ENCODE measurements around the gene CERS4.
"Not testable (repeated sequence)": the region's sequence is repeated elsewhere in the genome, so short reads cannot be mapped to it uniquely, and the experiment has no call there.

CERS4 gene
- long read RNA-seq, donor 1, transcript CERS4-201 (12 exons, 1,797 nt): major isoform, 9 of 27 reads
- long read RNA-seq, donor 1, partial matches to known transcripts: 14 of 27 reads
- long read RNA-seq, donor 1, other reads (novel, unspliced or antisense): 0 of 27 reads
- long read RNA-seq, donor 2, partial matches to known transcripts: 0 of 4 reads
- long read RNA-seq, donor 2, other reads (novel, unspliced or antisense): 0 of 4 reads
- long read RNA-seq, donor 3, partial matches to known transcripts: 0 of 1 reads
- long read RNA-seq, donor 3, other reads (novel, unspliced or antisense): 0 of 1 reads
- long read RNA-seq, donor 4, partial matches to known transcripts: 0 of 3 reads
- long read RNA-seq, donor 4, other reads (novel, unspliced or antisense): 0 of 3 reads
- long read RNA-seq, donor 5, partial matches to known transcripts: 0 of 4 reads
- long read RNA-seq, donor 5, other reads (novel, unspliced or antisense): 0 of 4 reads
- long read RNA-seq, donor 6, partial matches to known transcripts: 0 of 2 reads
- long read RNA-seq, donor 6, other reads (novel, unspliced or antisense): 0 of 2 reads
- long read RNA-seq, donor 7: 0 reads
- long read RNA-seq, donor 8, partial matches to known transcripts: 0 of 4 reads
- long read RNA-seq, donor 8, other reads (novel, unspliced or antisense): 0 of 4 reads

GRCh38 chr19:8208922-8209461, at the start of gene CERS4:
Gene CERS4, plus strand, starts transcription at chr19:8209370. Its CDS starts 41,707 bp downstream, at chr19:8251077.
- DNase-seq: no peak

DNA sequence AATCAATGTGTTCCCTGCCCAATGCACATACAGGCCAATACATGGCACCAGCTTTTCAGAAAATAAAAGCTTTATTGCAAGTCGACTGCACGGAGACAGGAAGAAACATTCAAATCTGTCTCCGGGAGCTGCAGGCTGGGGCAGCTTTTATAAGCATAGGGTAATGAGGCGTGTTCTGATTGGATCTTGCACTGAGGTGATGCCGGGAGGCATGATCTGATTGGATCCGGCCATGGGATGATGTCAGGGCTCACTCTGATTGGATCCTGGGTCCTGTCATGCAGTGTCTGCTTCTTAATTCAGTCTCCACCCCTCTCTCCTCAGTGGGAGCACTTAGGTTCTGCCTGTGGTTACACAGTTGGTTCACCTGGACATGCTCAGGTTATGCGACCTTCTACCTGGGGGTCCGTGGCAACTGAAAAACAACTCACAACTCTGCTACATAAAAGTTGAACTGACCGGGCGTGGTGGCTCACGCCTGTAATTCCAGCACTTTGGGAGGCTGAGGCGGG, 48.0 kb upstream of the CERS4 start:
- no peak for DNase-seq

GRCh38 chr19:8163759-8164158, 45.4 kb upstream of the CERS4 start:
- no peak for DNase-seq

GRCh38 chr19:8167985-8168384, 41.2 kb upstream of the CERS4 start:
- DNase-seq: no peak

GRCh38 chr19:8168537-8168936, 40.6 kb upstream of the CERS4 start:
- DNase-seq: no peak

DNA sequence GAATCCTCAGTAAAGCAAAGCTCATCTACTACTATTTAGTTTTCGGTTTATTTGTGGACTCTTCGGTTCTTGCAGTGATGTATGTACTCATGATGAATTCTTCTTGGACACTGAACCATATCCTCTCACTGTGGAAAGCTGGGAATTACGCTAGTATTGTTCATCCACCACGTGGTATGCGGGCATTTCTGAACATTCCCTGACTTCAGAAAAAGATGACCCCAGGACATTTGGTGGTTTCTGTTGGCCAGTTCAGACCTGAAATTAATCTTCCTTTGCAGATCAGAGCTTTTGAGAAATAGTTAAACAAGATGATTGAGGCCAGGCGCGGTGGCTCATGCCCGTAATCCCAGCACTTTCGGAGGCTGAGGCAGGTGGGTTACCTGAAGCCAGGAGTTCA, 34.5 kb upstream of the CERS4 start:
- no peak for DNase-seq

DNA sequence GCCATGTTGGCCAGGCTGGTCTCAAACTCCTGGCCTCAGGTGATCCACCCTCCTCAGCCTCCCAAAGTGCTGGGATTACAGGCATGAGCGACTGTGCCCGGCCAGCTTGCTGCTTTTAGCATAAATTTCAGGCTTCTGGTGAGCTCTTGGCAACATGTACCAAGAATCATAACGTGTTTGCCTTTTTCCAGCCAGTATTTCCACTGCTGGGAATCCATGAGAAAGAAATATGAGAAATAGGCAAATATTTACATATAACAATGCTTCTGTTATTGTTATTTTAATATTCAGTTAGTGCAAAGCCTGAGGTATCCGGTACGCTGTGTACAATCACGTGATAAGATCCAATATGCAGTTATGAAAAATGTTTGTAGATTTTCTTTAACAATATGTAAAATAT, 29.2 kb upstream of the CERS4 start:
- no peak for DNase-seq

GRCh38 chr19:8184274-8184673, 24.9 kb upstream of the CERS4 start:
- no peak for DNase-seq

DNA sequence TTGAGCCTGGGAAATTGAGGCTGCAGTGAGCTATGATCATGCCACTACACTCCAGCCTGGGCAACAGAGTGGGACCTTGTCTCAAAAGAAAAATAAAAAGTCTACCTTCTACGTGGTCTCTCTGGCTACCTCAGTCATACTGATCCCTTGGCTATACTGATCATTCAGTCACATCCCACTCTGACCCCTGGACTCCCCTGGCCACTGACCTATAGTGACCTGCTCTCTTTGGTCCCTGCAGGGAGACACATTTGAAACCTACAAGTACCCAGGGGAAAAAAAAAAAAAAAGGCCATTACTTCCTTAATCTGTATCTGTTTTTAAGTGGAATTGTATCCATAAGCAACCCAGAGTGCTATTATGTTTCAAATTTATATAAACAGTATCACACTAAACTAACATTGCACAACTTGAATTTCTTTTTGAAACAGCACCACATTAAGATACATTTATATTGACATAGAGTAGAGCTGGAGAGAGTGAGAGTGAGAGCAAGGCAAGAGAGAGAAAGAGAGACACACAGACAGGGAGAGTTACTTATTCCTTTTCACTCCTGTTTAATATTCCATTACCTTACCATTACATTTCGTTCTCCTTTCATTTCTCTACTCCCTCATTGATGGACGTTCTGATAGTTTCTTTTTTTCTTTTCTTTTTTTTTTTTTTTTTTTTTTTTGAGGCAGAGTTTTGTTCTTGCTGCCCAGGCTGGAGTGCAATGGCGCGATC, 23.7 kb upstream of the CERS4 start:
- no peak for DNase-seq

- no peak for DNase-seq
Measured at GRCh38 chr19:8192221-8192820, 16.8 kb upstream of the CERS4 start.

DNA sequence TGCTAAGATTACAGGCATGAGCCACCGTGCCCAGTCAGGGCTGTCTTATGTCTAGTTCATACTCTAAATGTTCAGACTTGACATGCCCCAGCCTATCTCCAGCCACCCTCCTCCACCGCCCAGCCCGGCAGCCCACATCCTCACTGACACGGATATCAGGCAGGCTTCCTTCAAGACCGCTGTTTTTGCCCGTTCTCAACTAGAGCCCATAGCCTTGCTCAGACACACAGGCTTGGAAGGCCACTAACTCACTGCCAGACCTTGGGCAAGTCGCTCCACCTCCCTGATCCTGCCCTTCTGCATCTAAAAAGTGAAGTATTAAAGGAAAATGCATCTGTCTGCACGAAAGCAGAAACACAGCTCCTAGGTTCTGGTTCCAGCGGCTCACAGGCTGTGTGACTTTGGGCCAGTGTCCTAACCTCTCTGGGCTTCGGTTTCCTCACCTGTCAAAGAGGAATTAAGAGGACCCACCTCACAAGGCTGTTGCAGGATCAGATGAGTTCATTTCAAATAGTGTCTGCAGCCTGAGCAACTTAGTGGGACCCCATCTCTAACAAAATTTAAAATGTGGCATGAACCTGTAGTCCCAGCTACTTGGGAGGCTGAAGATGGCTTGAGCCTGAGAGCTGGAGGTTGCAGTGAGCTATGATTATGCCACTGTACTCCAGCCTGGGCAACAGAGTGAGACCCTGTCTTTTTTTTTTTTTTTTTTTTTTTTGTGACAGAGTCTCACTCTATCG, 14.5 kb upstream of the CERS4 start:
- no peak for DNase-seq

- no peak for DNase-seq
Measured at GRCh38 chr19:8196271-8196927, 12.8 kb upstream of the CERS4 start.

DNA sequence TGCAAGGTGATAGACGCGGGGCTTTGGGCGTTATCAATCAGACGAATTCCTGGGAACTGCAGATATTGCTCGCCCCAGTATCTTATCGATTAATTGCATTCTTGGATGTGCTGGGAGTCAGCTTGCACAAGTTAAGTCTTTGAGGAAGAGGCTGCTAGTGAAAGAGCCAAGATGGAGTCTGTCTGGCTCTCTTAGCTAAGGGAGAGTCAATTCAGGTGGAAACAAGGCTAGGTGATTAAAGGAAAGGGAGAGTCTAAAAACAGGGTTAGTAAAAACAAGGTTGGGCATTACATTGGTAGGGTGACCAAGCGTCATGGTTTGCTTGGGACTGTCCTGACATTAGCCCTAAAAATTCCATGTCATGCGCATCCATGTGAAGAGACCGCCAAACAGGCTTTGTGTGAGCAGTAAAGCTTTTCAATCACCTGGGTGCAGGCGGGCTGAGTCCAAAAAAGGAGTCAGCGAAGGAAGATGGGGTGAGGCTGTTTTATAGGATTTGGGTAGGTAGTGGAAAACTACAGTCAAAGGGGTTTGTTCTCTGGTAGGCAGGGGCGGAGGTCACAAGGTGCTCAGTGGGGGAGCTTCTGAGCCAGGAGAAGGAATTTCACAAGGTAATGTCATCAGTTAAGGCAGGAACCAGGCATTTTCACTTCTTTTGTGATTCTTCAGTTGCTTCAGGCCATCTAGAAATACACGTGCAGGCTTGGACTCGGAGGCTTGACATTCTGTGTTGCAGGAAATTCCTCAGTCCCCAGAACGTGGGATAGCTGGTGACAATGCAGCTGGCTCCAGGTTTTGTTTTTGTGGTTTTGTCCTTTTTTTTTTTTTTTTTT, 5.7 kb upstream of the CERS4 start:
- not testable (repeated sequence) for DNase-seq

GRCh38 chr19:8204961-8205360, 4.2 kb upstream of the CERS4 start:
- DNase-seq: no peak

- DNase-seq: no peak
Measured at GRCh38 chr19:8206147-8207087, 2.8 kb upstream of the CERS4 start.

- DNase-seq: not testable (repeated sequence)
Measured at GRCh38 chr19:8207326-8207725, 1.8 kb upstream of the CERS4 start.

DNA sequence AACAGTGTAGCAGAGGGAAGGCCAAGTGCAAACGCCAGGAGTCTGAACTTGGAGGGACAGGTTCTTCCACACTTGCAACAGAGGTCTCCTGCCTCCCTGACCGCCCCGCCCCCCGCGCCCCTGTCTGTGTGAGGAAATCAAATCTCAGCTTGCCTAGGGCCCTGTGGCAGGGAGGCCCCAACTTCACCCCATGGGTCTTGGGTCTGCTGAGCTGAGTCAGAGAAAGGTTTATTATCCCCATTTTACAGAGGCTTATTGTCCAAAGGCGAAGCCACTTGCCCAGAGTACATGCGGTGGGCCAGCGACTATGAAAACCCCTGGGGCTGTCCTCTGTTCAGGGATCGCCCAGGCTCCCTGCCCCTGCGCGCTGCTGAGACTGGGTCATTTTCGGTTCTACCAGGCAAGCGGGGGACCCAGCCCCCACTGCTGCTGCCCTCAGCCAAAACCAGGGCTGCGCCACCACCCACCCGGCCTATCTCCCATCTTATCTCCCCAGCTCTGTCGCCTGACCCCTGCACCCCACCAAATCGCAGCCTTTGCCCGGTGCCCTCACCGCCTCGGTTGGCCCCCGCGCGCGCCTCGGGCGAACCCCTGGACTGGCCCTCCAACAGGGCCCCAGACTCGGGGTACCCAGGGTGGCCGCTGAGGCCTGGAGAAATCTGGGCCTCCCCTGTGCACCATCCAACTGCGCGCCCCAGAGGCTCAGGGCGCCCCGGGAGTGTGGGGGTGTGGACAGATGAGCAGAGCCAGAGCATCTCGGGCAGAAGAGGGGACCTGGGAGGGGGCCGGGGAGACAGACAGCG, 850 bp upstream of the CERS4 start:
- peak; percentile 65 for DNase-seq
